Body of pancreas (tissue), 4 donors: ENCODE data around the gene UTP14A. TPM values are rescaled to one million over a fixed set of nuclear protein-coding genes. Genes with fewer than 3 reads are reported as not detected.
"Not testable (repeated sequence)": the region's sequence is repeated elsewhere in the genome, so short reads cannot be mapped to it uniquely, and the experiment has no call there.

ENCODE experiments used
- ATAC-seq: fragments of 150-250 bp; one replicate; pipeline ENCODE4 v1.9.1; 2016
- DNase-seq, 4 donors: peaks; one replicate each; pipeline ENCODE4 v3.0.0-alpha.2; 2019
- H3K27ac ChIP-seq, 4 donors: fragments of 200-600 bp; sonication (generic); 1 replicate in 3 of 4; 2 replicates in 1 of 4; pipeline versions ENCODE4 v1.5.1 to v1.6.1; 2016 to 2019; ENCODE audit warnings: mild to moderate bottlenecking in 1 of 4, mixed read lengths in 1 of 4, moderate library complexity in 1 of 4
- H3K27me3 ChIP-seq, 2 donors: fragments of 200-600 bp; sonication (generic); one replicate each; pipeline ENCODE4 v1.6.0; 2016; ENCODE audit warnings: mild to moderate bottlenecking in 1 of 2
- H3K36me3 ChIP-seq, 2 donors: fragments of 200-600 bp; sonication (generic); replicated peaks in 1 of 2; 2 replicates each; pipeline ENCODE4 v1.5.1; 2016; ENCODE audit warnings: low read depth in 2 of 2; ENCODE audit not compliant: insufficient read depth in 1 of 2
- H3K4me1 ChIP-seq: fragments of 200-600 bp; sonication (generic); one replicate; pipeline ENCODE4 v1.6.0; 2016
- H3K4me3 ChIP-seq, 2 donors: fragments of 200-600 bp; sonication (generic); 1 replicate in 1 of 2; 2 replicates in 1 of 2; pipeline ENCODE4 v1.5.1; 2016 to 2019
- H3K9me3 ChIP-seq, 3 donors: fragments of 200-600 bp; sonication (generic); 1 replicate in 2 of 3; 2 replicates in 1 of 3; pipeline ENCODE4 v1.5.1; 2016
- CTCF ChIP-seq, 7 experiments: fragments of 450-650 bp in 4 of 7; fragments of 200-600 bp in 3 of 7; sonication (generic) in 3 of 7; IDR thresholded peaks; one replicate each; pipeline ENCODE4 v1.5.1; 2016 to 2019; ENCODE audit warnings: antibody characterized with exemption in 7 of 7
- POLR2A ChIP-seq, 3 donors: fragments of 450-650 bp; IDR thresholded peaks; one replicate each; pipeline ENCODE4 v1.6.1; 2016; ENCODE audit warnings: antibody characterized with exemption in 3 of 3, mild to moderate bottlenecking in 2 of 3
- WGBS, 2 donors: methylation state at CpG; one replicate each; pipeline ENCODE4 v1.1.5; 2017; 5-methylcytosine and 5-hydroxymethylcytosine counted together
- intact Hi-C: fragments of 100-400 bp; cut with DNase I; formaldehyde crosslinking; loops from one replicate; pipeline ENCODE4 v1.15.1; 2023
- total RNA-seq, 2 donors: library from RNA; depleted of rRNA; stranded (reverse); fragments of >200 nt; gene quantifications; one replicate each; pipeline ENCODE4 v1.1.0, GENCODE V29; 2016

Gene UTP14A, protein sequence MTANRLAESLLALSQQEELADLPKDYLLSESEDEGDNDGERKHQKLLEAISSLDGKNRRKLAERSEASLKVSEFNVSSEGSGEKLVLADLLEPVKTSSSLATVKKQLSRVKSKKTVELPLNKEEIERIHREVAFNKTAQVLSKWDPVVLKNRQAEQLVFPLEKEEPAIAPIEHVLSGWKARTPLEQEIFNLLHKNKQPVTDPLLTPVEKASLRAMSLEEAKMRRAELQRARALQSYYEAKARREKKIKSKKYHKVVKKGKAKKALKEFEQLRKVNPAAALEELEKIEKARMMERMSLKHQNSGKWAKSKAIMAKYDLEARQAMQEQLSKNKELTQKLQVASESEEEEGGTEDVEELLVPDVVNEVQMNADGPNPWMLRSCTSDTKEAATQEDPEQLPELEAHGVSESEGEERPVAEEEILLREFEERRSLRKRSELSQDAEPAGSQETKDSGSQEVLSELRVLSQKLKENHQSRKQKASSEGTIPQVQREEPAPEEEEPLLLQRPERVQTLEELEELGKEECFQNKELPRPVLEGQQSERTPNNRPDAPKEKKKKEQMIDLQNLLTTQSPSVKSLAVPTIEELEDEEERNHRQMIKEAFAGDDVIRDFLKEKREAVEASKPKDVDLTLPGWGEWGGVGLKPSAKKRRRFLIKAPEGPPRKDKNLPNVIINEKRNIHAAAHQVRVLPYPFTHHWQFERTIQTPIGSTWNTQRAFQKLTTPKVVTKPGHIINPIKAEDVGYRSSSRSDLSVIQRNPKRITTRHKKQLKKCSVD
- 10 to 100 TPM; 10.9 to 13.8 TPM for total RNA-seq

DNA sequence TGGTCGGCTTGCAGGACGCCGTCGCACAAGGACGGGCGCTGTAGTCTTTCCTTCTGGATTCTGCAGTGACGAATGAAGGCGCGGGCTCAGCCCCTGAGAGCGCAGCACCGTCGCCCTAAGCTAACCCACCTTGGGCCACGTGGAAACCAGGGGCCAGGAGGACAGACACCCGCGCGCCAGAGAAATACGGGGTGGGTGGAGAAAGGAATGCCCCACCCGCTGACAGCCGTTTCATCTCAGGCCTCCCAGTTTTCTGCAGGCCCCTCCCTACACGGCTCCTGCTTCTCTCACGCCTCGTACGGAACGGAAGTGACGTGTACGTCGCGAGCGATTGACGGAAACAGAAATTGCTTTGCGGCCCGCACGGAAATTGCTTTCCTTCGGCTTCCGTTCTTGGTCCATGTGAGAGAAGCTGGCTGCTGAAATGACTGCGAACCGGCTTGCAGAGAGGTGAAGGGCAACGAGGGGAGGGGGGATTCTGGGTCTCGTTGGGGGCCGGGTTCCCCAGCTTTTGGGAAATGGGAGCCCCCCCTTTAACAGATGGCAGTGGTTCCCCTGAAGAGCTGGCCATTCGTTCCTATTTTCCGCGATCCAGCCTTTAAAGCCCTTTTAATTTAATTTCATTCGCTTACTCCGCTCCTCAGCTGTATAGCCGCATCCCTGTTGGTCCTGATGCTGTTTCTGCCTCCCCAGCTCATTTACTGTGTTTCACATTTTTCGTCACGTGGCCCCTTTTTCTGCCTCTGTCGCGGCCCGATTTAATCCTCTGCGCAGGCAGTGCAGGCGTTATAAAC is at the start of gene UTP14A:
TSS of gene UTP14A (plus strand) at position 378 of the 794 bp plus-strand sequence. CDS start at position 425, 47 bp downstream.
- WGBS, 2 donors, result 0% methylated on average over 16 to 53 of the region's 53 CpGs

DNA sequence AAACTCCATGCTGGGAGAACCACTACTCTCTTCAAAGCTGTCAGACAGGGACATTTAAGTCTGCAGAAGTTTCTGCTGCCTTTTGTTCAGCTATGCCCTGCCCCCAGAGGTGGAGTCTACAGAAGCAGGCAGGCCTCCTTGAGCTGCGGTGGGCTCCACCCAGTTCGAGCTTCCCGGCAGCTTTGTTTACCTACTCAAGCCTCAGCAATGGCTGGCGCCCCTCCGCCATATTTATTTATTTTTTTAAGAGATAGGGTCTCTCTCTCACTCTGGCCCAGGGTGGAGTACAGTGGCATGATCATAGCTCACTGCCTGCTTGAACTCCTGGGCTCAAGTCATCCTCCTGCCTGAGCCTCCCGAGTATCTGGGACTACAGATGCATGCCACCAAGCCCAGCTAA is 46.8 kb upstream of the UTP14A start:
- H3K27ac ChIP-seq, intact Hi-C loops, H3K9me3 ChIP-seq, H3K27me3 ChIP-seq, H3K4me3 ChIP-seq, H3K4me1 ChIP-seq, DNase-seq, H3K36me3 ChIP-seq, ATAC-seq: not testable (repeated sequence)
- WGBS, 2 donors, result 34 to 54% methylated on average over 3 to 4 of the region's 6 CpGs

More for the DNA sequence above, at the start of gene UTP14A:
- Histone ChIP-seq H3K36me3 (no peaks in the 10 kb centered on the region), H3K27me3 (no peaks in the 10 kb centered on the region), H3K4me1 (peaks cover 8% of the 10 kb centered on the region), H3K4me3 (peak within 1 kb of the TSS; percentile 62 to 77), H3K27ac (peak within 1 kb of the TSS; percentile 55 to 81 (median 68)), H3K9me3 (no peaks in the 10 kb centered on the region)
- TF ChIP-seq CTCF (IDR thresholded peaks at IDR 0.05) (no peak), POLR2A (IDR thresholded peaks at IDR 0.05) (peak in 2 of 3 donors; percentile 59 to 68)
- ATAC-seq (peak; percentile 99), DNase-seq (peak; percentile 84 to 93 (median 88))
- intact Hi-C loops, result no loop called here

DNA sequence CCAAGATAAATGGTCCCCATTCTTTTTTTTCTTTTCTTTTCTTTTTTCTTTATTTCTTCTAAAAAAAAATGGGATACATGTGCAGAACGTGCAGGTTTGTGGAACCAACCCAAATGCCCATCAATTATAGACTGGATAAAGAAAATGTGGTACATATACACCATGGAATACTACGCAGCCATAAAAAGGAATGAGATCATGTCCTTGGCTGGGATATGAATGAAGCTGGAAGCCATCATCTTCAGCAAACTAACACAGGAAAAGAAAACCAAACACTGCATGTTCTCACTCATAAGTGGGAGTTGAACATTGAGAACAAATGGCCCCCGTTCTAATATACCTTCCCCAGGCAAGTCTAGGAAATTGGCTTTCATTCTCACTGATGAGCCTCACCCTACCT is 39.6 kb upstream of the UTP14A start:
- 55 to 69% methylated on average over 3 of the region's 3 CpGs for WGBS, 2 donors
- H3K27ac ChIP-seq, ATAC-seq, H3K36me3 ChIP-seq, H3K27me3 ChIP-seq, H3K4me3 ChIP-seq, H3K4me1 ChIP-seq, DNase-seq, H3K9me3 ChIP-seq, intact Hi-C loops: not testable (repeated sequence)

DNA sequence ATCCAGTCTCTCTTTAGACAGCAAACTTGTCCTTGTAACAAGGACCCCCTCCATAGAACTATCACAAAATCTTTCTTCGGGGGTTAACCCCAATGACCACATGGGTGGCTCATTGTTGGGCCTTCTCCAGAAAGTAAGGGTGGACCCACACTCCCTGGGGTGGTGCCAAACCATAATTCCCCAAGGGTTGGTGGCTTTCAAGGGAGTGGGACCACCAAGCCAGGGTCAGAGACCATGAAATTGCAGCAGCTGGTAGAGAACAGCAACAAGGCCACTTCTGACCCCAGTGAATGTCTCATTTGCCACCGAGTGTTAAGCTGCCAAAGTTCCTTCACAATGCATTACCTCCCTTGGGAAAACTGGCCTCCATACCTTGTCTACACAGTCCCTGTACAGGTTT is 33.4 kb upstream of the UTP14A start:
- H3K4me3 ChIP-seq, result no peak overlapping the region
- H3K27ac ChIP-seq, result no peak overlapping the region
- ATAC-seq (no peak), DNase-seq (no peak)
- TF ChIP-seq POLR2A (IDR thresholded peaks at IDR 0.05) (no peak), CTCF (IDR thresholded peaks at IDR 0.05) (no peak)
- intact Hi-C loops, result no loop called here
- no peaks in the 10 kb centered on the region for H3K9me3 ChIP-seq
- no peaks in the 10 kb centered on the region for H3K27me3 ChIP-seq
- no peaks in the 10 kb centered on the region for H3K4me1 ChIP-seq
- H3K36me3 ChIP-seq, result no peaks in the 10 kb centered on the region
- WGBS, 2 donors, result 60 to 63% methylated on average over 1 to 2 of the region's 2 CpGs

DNA sequence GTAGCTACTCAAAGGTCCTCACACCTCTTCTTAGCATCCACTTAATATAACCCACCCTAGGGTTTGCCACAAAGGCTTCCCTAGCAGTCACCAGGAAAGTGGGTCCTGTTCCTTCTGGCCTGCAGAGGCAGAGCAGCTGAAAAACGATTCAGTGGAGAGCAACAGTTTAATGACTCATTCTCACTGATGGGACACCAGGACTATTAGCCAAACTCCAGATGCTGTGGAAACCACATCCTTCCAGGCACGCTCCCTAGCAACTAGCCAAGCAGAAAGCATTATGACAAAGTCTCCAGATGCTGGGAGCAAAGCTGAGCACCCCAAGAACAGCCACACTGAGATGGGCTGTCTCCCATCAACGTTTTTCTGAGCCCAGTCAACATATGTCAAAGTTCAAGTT is 30.3 kb upstream of the UTP14A start:
- Histone ChIP-seq H3K9me3 (no peaks in the 10 kb centered on the region), H3K27me3 (no peaks in the 10 kb centered on the region), H3K36me3 (no peaks in the 10 kb centered on the region), H3K4me3 (no peak overlapping the region), H3K4me1 (no peaks in the 10 kb centered on the region), H3K27ac (no peak overlapping the region)
- DNase-seq (peak in 1 of 4 donors; percentile 1), ATAC-seq (no peak)
- intact Hi-C loops, result no loop called here
- WGBS, 2 donors, result 7 to 33% methylated on average over 1 to 2 of the region's 3 CpGs
- TF ChIP-seq POLR2A (IDR thresholded peaks at IDR 0.05) (no peak), CTCF (IDR thresholded peaks at IDR 0.05) (no peak)
